Stimulated activated CD8-positive, alpha-beta memory T cell treated with anti-CD3 and anti-CD28 coated beads, Interleukin-7, amount 100 ng/mL, for 1 hour (primary cell): ENCODE data around the gene VWA8.
"Not testable (repeated sequence)": the region's sequence is repeated elsewhere in the genome, so short reads cannot be mapped to it uniquely, and the experiment has no call there.

Source experiments
- DNase-seq, 2 donors: peaks; one replicate each; pipeline ENCODE4 v3.0.0-alpha.2; 2020; ENCODE audit warnings: low read depth in 2 of 2

Gene VWA8

DNA sequence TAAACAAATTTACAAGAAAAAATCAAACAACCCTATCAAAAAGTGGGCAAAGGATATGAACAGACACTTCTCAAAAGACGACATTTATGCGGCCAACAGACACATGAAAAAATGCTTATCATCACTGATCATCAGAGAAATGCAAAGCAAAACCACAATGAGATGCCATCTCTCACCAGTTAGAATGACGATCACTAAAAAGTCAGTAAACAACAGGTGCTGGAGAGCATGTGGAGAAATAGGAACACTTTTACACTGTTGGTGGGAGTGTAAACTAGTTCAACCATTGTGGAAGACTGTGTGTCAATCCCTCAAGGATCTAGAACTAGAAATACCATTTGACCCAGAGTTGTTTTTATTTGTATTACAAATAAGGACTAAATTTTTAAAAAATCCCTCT, 215.4 kb downstream of the VWA8 start:
- not testable (repeated sequence) for DNase-seq

DNA sequence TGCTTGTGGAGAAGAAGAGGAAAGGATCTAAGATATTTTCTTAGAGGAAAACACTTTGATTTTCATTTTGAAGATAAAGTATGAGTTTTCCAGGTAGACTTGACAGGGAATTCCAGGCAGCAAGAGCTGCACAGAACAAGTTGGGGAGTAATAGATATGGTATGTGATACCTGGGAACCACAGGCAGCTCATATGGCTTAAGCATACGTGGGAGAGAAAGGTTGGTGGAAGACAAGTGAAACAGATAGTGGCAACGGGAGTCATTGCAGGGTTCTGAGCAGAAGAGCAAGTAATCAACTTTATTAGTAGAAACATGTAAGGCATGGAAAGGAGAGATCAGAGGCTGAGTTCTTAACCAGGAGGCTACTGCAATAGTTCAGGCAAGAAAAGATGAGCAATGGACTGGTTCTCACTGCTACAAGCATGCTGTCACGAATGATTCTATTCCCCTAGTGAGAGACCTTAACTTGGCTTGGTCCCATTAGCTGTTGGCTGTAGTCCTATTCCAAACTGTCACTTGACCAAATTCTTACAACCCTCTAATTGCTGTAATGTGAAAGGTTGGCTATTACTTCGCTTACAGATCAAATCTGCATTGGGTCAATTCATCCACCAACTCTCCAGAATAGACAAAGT, 217.9 kb downstream of the VWA8 start:
- DNase-seq, result no peak

GRCh38 chr13:41740479-41740878, 220.4 kb downstream of the VWA8 start:
- DNase-seq, result no peak

GRCh38 chr13:41722684-41723535, 238.0 kb downstream of the VWA8 start:
- no peak for DNase-seq

- DNase-seq, result no peak
Observed at GRCh38 chr13:41720839-41721561, 239.9 kb downstream of the VWA8 start.

DNA sequence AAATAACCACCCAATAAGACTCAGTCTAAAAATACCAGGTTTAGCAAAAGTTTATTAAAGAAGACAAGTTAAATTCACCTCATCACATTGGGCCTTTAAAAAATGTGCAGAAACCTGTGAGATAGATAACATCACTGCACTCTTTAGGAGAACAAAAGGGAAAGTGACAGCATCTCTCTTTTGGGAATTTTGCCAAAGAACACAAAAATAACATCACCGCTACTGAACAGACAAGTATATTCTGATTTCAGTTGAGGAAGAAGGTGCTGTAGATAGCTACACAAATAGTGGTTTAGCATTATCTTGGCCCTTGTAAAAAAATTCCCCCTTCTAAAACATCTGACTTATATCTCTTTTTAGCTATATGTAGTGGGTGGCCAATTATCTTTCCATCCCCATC, 244.7 kb downstream of the VWA8 start:
- no peak for DNase-seq

DNA sequence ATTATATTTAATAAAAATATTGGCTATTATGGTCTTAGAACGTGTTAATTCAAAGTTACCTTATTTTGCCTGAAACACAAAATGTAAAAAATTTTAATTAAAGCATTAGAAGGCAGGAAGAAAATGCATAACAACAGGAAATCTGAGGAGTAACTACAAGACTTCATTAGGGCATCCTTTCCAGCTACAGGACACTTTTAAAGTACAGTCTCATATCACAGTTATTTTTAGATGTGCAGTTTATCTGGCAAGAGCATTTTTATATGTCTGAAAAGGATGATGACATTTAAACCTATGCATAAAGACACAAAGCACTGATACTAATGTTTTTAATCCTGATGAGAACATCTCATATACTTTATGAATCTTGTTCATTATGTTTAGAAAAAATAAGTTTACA, 247.5 kb downstream of the VWA8 start:
- DNase-seq, result no peak

DNA sequence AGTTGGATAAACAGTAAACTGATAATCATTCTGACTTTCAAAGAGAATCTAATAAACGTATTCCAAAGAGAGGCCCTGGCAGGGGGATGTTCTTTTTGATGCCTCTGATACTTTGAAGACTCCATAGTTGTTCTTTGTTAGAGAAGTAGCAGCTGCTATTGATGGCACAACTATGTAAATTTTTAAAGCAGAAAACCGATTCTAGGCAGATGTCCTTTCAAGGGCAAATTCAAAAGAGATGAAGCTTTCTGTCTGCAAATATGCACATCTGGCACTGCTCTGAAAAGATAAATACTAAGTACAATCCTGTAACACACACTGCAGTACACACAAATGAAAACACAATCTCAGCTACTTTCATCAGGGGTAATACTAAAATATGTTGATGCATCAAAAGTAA, 250.1 kb downstream of the VWA8 start:
- no peak for DNase-seq

- DNase-seq, result no peak
Observed at GRCh38 chr13:41709511-41709910, 251.4 kb downstream of the VWA8 start.

DNA sequence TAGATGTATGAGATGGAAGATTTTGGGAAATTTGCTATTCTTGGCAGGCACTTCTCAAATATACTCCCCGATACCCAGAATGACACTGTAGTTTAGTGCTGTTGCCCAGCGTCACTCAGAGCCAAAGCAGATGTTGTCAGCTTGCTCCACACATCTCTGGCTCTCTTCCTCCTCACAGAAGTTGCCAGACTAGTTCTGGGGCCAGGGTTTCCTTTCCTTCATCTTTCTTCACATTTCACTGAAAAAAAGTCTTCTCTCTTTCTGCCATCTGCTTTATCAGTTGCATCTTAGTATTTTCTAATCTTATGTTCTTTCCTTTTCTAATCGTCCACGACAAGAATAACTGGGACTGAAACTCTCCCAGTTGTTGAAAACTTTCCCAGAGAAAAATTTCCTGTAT, 252.2 kb downstream of the VWA8 start:
- DNase-seq, result no peak

DNA sequence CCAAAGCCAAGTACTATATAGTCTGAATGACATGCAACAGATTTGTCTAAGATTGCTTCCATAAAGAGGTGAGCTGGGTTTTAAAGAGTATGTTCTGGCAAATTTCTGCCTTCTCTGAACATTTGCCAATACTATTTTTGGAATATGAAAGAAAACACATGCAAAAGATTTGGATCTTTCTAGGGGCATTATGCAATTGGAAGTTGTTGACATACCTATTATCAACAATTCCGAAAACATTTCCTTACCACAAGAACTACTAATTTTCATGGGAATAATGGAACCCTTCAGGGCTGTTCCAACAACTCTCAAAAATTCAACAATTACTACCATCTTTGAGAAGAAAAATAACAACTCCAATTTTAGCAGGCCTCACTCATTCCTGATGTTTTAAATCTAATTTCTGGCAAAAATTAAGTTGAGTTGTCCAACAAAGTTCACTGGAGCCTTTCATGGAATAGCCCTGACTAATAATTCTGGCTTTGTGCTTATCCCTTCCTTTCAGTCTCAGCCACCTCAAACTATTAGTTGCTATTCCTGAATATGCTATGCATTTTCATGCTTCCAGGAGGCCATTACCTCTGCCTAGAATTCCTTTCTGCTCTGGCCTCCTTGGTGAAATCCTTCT, 253.6 kb downstream of the VWA8 start:
- DNase-seq, result no peak

DNA sequence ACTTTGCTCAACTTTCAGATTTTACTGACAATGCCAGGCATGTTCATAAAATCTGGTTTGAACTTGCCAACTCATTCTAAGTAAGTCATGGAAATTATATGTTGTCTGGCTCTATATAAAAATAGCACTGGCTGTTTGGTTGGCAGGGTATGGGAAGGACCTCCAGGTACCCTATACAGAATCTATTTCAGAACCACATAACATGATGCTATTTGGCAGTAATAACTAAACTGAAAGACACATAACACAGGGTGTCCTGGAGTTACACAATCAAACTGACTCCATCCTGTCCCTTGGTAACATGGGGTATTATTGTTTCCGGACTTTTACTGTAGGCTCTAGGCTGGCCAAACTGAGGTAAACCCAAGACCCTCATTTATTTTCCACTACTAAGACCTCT, 254.8 kb downstream of the VWA8 start:
- DNase-seq, result no peak

GRCh38 chr13:41702540-41702939, 258.4 kb downstream of the VWA8 start:
- no peak for DNase-seq

GRCh38 chr13:41701676-41702075, 259.2 kb downstream of the VWA8 start:
- no peak for DNase-seq

DNA sequence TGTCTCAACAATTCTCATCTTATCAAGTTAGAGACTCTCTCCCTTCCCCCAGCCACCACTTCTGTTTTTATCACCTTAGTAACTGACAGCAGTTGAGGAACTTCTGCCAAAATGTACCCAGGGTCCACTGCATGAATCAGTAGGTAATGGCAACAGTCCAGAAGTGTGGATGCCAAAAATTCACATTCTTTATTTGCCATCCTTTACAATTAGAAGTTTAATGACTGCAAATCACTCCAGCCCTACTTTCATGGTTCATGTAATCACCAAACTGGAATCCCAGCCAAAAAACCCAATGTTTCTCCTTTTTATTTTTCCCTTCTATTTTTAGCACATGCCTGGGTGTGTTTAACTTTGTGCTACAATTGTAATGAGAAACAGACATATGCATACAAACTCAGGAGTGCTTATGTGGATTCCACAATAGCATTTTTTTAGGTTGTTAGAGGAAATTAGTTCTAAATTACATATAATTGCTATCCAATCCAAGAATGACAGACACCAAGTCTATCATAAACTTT, 260.1 kb downstream of the VWA8 start:
- no peak for DNase-seq

DNA sequence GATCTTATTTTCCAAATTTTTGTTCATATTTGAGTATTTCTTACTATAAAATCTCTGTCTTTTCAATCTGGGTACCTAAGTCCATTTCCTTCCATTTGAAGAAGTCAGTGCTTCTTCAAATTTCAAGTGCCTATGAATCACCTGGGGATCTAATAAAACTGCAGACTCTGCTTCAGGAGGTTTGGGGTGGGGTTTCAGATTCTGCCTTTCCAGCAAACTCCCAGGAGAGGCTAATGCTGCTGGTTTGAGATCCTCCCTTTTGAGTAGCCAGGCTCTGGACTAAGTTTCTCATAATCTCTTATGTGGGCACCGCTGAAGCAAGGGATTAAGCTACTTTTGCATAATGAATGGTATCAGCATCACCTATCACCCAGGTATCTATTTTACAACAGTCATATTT, 261.1 kb downstream of the VWA8 start:
- DNase-seq, result no peak

GRCh38 chr13:41697578-41697977, 263.3 kb downstream of the VWA8 start:
- DNase-seq, result no peak

DNA sequence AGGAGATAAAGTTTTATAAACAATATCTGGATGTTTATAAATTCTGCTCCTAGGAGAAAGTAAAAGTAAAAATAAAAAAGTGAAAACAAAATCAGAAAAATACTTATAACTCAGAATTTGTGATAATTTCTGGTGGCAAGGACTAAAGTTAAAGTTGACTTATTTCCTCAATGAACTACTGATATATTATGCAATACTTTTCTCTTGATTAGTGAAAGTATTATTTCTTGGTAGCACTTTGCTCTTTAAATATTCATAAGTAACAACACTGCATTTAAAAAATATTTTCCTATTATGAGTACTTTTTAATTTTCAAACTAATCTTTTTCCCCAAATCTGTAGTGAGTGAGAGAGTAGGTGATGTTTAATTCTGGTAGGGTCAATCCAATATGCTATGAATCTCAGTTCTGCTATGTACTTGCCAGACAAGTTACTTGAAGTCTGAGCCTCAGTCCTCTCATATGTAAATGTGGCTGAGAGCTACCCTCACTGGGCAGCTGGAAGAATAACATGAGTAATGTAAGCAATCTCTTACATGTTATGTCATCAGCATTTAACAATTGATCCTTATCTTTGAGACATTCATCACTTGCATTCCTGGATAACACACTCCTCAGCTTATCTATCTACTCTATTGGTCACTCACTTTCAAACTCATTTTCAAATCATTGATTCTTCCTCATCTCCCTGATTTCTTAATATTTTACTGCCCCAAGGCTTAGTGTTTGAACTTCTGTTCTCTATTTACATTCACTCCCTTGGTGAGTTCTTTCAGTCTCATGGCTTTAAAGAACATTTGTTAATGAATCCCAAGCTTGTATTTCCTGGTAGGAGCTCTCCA, 264.5 kb downstream of the VWA8 start:
- DNase-seq, result no peak

GRCh38 chr13:41694545-41695301, 266.2 kb downstream of the VWA8 start:
- DNase-seq, result no peak

DNA sequence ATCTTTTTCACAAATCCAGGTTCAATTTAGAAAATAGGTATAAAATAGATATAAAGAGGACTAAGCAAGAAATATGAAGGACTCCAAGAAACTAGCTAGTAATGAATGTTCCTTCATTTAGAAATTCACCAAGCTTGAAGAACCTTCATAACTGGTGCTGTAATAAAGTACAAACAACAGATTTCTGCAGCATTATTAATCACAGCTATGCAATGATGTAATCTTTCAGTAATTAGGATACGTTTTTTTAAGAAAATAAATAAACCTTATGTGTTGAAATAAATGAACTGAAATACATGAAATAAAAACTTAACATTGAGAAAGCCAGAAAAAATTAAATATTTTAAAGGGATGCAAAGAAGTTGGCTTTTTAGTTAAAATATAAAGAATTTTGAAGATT, 267.5 kb downstream of the VWA8 start:
- DNase-seq, result no peak
